Activated CD8-positive, alpha-beta T cell treated with anti-CD3 and anti-CD28 coated beads for 36 hours (primary cell): ENCODE data around the gene SULT1C4. TPM values are rescaled to one million over a fixed set of nuclear protein-coding genes. Genes with fewer than 3 reads are reported as not detected.
A peak's percentile ranks its signal among the peaks of the same experiment; 100 is the strongest.

ENCODE experiments used
- ATAC-seq: fragments of 200-7000 bp; cut with Tn5 transposase; one replicate; pipeline ENCODE4 v1.10.0; 2021; ENCODE audit warnings: mild to moderate bottlenecking, moderate library complexity
- CTCF ChIA-PET: fragments of 350-600 bp; sonication (Branson Sonifier 250); formaldehyde crosslinking; loops from one replicate; lab custom pipeline; 2021; ENCODE audit warnings: antibody characterized with exemption; lab: Charles Lee
- POLR2A ChIA-PET: fragments of 350-600 bp; sonication (Branson Sonifier 250); formaldehyde crosslinking; loops from one replicate; lab custom pipeline; 2021; ENCODE audit warnings: antibody characterized with exemption; lab: Charles Lee
- DNase-seq: peaks from one replicate; pipeline ENCODE4 v3.0.0-alpha.2; 2020
- H3K27ac Mint-ChIP-seq: one replicate; pipeline ENCODE4 v1.8.0; 2021; ENCODE audit warnings: mild to moderate bottlenecking, mixed read lengths
- H3K27me3 Mint-ChIP-seq: one replicate; pipeline ENCODE4 v1.8.0; 2021; ENCODE audit warnings: mixed read lengths
- H3K36me3 Mint-ChIP-seq: one replicate; pipeline ENCODE4 v1.8.0; 2021; ENCODE audit warnings: low read depth, mixed read lengths
- H3K4me1 Mint-ChIP-seq: one replicate; pipeline ENCODE4 v1.8.0; 2021; ENCODE audit warnings: low read depth, mixed read lengths
- H3K4me3 Mint-ChIP-seq: one replicate; pipeline ENCODE4 v1.8.0; 2021; ENCODE audit warnings: mild to moderate bottlenecking, moderate library complexity, mixed read lengths
- H3K9me3 Mint-ChIP-seq: one replicate; pipeline ENCODE4 v1.8.0; 2021; ENCODE audit warnings: mixed read lengths
- CTCF ChIP-seq: fragments of 200-600 bp; IDR thresholded peaks from one replicate; pipeline ENCODE4 v1.8.0; 2022; ENCODE audit warnings: antibody characterized with exemption, mild to moderate bottlenecking
- intact Hi-C: fragments of 100-400 bp; cut with micrococcal nuclease; formaldehyde crosslinking; loops from one replicate; pipeline ENCODE4 v1.10.0; 2022
- total RNA-seq, 2 experiments: library from RNA; stranded (reverse); gene quantifications; one replicate each; pipeline ENCODE4 v1.2.3, GENCODE V29; 2021

The SULT1C4 gene
- total RNA-seq, 2 experiments from 2014 or later = not detected

GRCh38 chr2:108409768-108410167, 32.0 kb downstream of the SULT1C4 start:
- Mint-ChIP-seq H3K27ac (no peak overlapping the region), H3K4me3 (no peak overlapping the region), H3K27me3 (peaks cover 2% of the 10 kb centered on the region), H3K4me1 (no peaks in the 10 kb centered on the region), H3K9me3 (peaks cover 11% of the 10 kb centered on the region), H3K36me3 (peaks cover 2% of the 10 kb centered on the region)
- TF ChIP-seq CTCF = no peak
- CTCF ChIA-PET = no interaction called here
- POLR2A ChIA-PET = no interaction called here
- ATAC-seq = no peak
- intact Hi-C loops = no loop called here
- no peak for DNase-seq

DNA sequence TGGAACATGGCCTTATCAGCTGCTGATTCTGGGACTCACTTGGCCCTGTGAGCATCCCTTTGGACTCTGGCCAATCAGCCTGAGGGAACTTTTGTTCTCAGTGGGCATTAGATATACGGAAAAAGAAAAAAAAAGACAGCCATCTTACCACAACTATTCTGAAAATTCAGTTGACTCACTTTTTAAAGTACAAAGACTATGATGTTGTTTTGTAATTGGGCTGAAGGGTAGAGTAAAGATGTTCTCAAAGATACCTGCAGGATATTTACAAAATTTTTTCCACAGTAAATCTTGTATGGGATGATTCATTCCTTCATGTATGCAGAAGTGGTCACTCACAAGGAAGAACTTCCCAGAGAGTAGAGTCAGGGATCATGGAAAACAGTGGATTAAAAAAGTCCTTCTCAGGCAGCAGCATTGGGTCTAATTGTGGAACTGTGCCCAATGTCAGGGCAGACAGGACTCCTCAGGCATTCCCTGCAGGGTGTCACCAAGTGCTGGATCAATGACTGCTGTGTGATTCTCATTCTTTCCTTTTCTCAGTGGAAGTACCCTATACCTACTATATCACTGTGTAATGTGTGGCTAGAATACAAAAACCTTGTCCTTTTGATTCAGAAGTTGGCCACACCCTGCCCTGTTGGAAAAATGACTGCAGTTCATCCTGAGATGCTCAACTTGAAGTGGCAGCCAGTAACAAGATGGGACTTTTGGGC, 35.4 kb downstream of the SULT1C4 start:
- Mint-ChIP-seq H3K9me3 (no peaks in the 10 kb centered on the region), H3K27ac (no peak overlapping the region), H3K27me3 (no peaks in the 10 kb centered on the region), H3K4me3 (no peak overlapping the region), H3K36me3 (no peaks in the 10 kb centered on the region), H3K4me1 (no peaks in the 10 kb centered on the region)
- TF ChIP-seq CTCF = no peak
- ChIA-PET CTCF (interaction anchor here (1.3 kb wide), 1 partner anchor 8 kb away, joined by 3 read pairs; no protein-coding TSS in a partner anchor), POLR2A (no interaction called here)
- intact Hi-C loops = no loop called here
- no peak for DNase-seq
- no peak for ATAC-seq

DNA sequence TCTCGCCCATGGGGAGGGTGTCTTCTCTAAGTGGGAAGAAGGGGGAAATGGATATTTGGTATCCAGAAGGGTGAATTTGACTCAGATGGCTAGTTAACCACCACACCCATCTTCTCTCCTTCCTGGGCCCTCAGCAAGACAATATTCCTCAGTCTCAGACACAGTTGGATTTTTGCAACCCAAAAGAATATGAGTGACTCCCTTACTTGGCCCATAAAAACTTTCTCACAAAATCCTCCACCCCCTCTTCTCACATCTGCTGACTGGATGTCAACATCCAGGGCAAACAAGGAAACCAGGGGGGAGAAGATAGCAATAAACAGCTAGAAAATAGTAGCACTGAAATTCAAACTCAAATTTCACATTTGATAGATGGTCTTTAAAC, 35.9 kb downstream of the SULT1C4 start:
- Mint-ChIP-seq H3K4me1 (no peaks in the 10 kb centered on the region), H3K4me3 (no peak overlapping the region), H3K27me3 (no peaks in the 10 kb centered on the region), H3K36me3 (no peaks in the 10 kb centered on the region), H3K27ac (no peak overlapping the region), H3K9me3 (no peaks in the 10 kb centered on the region)
- POLR2A ChIA-PET = no interaction called here
- DNase-seq (no peak), ATAC-seq (no peak)
- intact Hi-C loops = no loop called here
- CTCF ChIA-PET = no interaction called here
- TF ChIP-seq CTCF = no peak

DNA sequence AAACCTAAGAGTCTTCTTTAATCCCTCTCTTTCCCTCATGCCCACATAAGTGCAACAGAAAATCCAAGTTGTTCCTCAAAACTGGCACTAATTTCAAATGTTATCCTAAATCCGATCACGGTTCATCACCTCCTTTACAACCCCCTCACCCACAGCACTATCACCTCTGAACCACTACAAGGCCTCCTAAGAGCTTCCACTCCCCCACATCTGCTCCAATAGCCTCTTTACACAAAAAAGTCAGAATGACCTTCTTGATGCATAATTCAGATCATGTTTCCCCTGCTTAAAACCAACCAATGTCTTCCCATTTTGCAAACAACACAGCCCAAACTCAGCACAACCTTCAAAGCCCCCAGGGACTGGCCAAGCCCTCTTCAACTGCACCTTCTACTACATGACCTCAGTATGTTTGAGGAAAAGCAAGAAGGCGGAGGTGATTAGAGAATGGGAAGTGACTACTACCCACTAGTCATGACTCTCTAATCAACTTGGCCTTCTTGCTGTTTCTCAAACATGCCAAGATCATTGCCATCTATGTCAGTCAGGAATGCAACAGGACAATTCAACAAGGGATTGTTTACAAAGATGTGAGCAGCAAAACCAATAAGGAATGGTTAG, 36.6 kb downstream of the SULT1C4 start:
- Mint-ChIP-seq H3K4me1 (no peaks in the 10 kb centered on the region), H3K4me3 (no peak overlapping the region), H3K27me3 (no peaks in the 10 kb centered on the region), H3K36me3 (no peaks in the 10 kb centered on the region), H3K9me3 (no peaks in the 10 kb centered on the region), H3K27ac (no peak overlapping the region)
- TF ChIP-seq CTCF = no peak
- ChIA-PET POLR2A (interaction anchor here (0.6 kb wide), 1 partner anchor 22 kb away, joined by 3 read pairs; no protein-coding TSS in a partner anchor), CTCF (no interaction called here)
- intact Hi-C loops = no loop called here
- DNase-seq (no peak), ATAC-seq (no peak)

DNA sequence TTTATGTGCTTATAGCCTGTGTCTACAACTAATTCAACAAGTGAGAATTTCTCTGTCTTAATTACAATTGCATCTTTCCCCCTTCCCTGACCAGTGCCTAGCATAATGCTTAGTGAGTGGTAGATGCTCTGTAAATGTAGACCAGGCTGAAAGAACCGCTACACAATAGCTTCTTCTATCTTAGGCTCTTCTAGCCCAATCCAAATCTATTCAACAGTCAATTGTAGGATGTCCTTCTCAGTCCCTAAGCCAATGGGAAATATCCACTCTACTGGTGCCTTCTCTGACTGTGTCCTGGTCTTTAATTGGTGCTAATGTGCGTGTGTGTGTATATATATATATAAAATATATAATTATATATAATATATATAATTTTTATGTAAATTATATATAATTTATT, 37.2 kb downstream of the SULT1C4 start:
- intact Hi-C loops = no loop called here
- DNase-seq (no peak), ATAC-seq (peak; percentile 47)
- CTCF ChIA-PET = no interaction called here
- TF ChIP-seq CTCF = no peak
- no peak overlapping the region for H3K27ac Mint-ChIP-seq
- no peaks in the 10 kb centered on the region for H3K27me3 Mint-ChIP-seq
- H3K36me3 Mint-ChIP-seq = no peaks in the 10 kb centered on the region
- H3K4me1 Mint-ChIP-seq = no peaks in the 10 kb centered on the region
- H3K4me3 Mint-ChIP-seq = no peak overlapping the region
- POLR2A ChIA-PET = interaction anchor here (0.6 kb wide), 1 partner anchor 23 kb away, joined by 3 read pairs; no protein-coding TSS in a partner anchor
- no peaks in the 10 kb centered on the region for H3K9me3 Mint-ChIP-seq
